K562 (cell line): ENCODE results near the gene SETDB1. TPM values are rescaled to one million over a fixed set of nuclear protein-coding genes. Genes with fewer than 3 reads are reported as not detected.
A peak's percentile ranks its signal among the peaks of the same experiment; 100 is the strongest.

Experiments used
- BRD4 ChIP-seq: fragments of 200-600 bp; sonication (generic); IDR thresholded peaks from 2 replicates; pipeline ENCODE4 v1.6.1; 2017; ENCODE audit warnings: inconsistent platforms
- ELF1 ChIP-seq: fragments of 200-800 bp; sonication (Bioruptor generic); IDR thresholded peaks from 2 replicates; pipeline ENCODE4 v1.6.1; 2016; ENCODE audit warnings: missing genetic modification characterization, missing compliant biosample characterization
- KLF13 ChIP-seq: fragments of 450-650 bp; IDR thresholded peaks from 2 replicates; pipeline ENCODE4 v1.6.1; 2016; ENCODE audit warnings: missing genetic modification characterization, low read depth, mild to moderate bottlenecking, missing compliant biosample characterization, moderate library complexity, borderline replicate concordance
- MYC ChIP-seq, 2 experiments: fragments of 250-450 bp in 1 of 2; sonication (Bioruptor Pico) in 1 of 2; IDR thresholded peaks; 2 replicates each; pipeline versions ENCODE4 v1.5.1 to v1.6.1; 2012 to 2021; ENCODE audit warnings: low read depth in 2 of 2, borderline replicate concordance in 1 of 2, improper control_type of control experiment in 1 of 2, low read length in 1 of 2, mild to moderate bottlenecking in 1 of 2, moderate library complexity in 1 of 2
- PHF20 ChIP-seq: fragments of 450-650 bp; IDR thresholded peaks from 2 replicates; pipeline ENCODE4 v1.6.1; 2018; ENCODE audit not compliant: partially characterized antibody
- SOX6 ChIP-seq: fragments of 450-650 bp; IDR thresholded peaks from 2 replicates; pipeline ENCODE4 v1.6.1; 2014; ENCODE audit warnings: mild to moderate bottlenecking
- ZNF436 ChIP-seq: fragments of 250-450, 450-650 bp; sonication (Bioruptor Pico); formaldehyde crosslinking; IDR thresholded peaks from 2 replicates; pipeline ENCODE4 v1.7.0; 2020; ENCODE audit warnings: mild to moderate bottlenecking
- polyA plus RNA-seq, 8 experiments: library from polyadenylated mRNA; depleted of rRNA in 4 of 8; stranded (reverse) in 5 of 8; unstranded in 3 of 8; fragments of >200 nt; fragmentation: Nextera tagmentation in 2 of 8; fragmentation: Illumina TruSeq in 1 of 8; extraction: Ambion mirVana in 2 of 8; extraction: Trizol in 1 of 8; gene quantifications; 2 replicates each; pipeline versions ENCODE4 v1.2.1 to v1.2.3, GENCODE V29; 2011 to 2014; ENCODE audit warnings: inconsistent platforms in 1 of 8, missing spikeins in 1 of 8
- total RNA-seq, 7 experiments: library from RNA; depleted of rRNA in 6 of 7; stranded (reverse); fragments of >200 nt in 6 of 7; fragmentation: Illumina TruSeq in 2 of 7; extraction: Trizol in 2 of 7; gene quantifications; 2 replicates each; pipeline versions ENCODE4 v1.2.1 to v1.2.3, GENCODE V29; 2011 to 2021; ENCODE audit warnings: low replicate concordance in 1 of 7
- TF ChIP-seq, protein P1 (sequence below): sonication (generic); formaldehyde crosslinking; IDR thresholded peaks from 2 replicates; pipeline ENCODE4 v1.8.0; 2022; ENCODE audit warnings: mild to moderate bottlenecking, missing genetic modification reagents
- TF ChIP-seq, protein P2 (sequence below), 2 experiments: fragments of 450-650 bp in 1 of 2; sonication (generic) in 1 of 2; formaldehyde crosslinking in 1 of 2; IDR thresholded peaks in 1 of 2; conservative IDR thresholded peaks in 1 of 2; 2 replicates each; pipeline versions ENCODE4 v1.6.1 to v1.8.1; 2016 to 2023; ENCODE audit warnings: mild to moderate bottlenecking in 2 of 2, moderate library complexity in 2 of 2, inconsistent platforms in 1 of 2, missing genetic modification reagents in 1 of 2
- TF ChIP-seq, protein P3 (sequence below): fragments of 450-650 bp; IDR thresholded peaks from 2 replicates; pipeline ENCODE4 v1.6.1; 2018; ENCODE audit warnings: mild to moderate bottlenecking, low read depth; ENCODE audit not compliant: partially characterized antibody
- TF ChIP-seq, protein P4 (sequence below), 2 experiments: fragments of 450-650 bp; IDR thresholded peaks; 2 replicates each; pipeline ENCODE4 v1.6.1; 2018; ENCODE audit warnings: mild to moderate bottlenecking in 2 of 2, low read depth in 1 of 2; ENCODE audit not compliant: partially characterized antibody in 2 of 2
- TF ChIP-seq, protein P5 (sequence below): fragments of 450-650 bp; IDR thresholded peaks from 2 replicates; pipeline ENCODE4 v1.7.1; 2018; ENCODE audit warnings: mild to moderate bottlenecking, low read depth; ENCODE audit not compliant: partially characterized antibody

SETDB1 gene
- total and polyA plus RNA-seq, 9 of the 15 experiments (the other 6 are each of a cell fraction or from before 2014, with no cell fraction given), result 21.5 to 64.4 (median 42.0) TPM

DNA sequence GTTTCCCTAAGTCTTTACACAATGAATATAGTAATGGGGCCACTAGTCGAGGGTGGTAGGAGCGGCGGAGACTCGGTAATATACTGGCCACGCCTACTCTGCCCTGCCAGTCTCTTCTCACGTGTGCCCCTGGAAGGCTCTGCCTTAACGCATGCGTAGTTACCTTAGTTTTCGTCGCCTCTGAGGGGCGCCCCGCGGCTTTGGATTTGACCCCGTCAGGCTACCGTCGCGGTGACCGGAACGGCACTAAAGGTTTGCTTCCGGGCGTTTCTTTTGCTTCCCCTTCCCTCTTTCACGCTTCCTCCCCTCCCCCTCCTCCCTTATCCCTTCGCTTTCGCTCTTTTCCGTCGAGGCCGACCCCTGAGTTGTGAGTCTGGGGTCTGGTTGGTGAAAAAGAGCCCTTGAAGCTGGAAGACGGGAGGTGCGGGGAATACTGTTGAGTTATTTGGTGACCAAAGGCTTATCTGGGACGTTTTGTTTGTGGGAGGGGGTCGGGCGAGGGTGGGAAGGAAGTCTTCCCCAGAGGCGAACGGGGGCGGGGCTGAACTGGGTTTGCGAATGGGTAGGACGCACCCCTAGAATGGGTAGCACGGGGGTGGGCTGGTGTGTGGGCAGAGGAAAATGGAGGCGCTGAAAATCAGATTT, at the start of gene SETDB1 (continued):
- TF ChIP-seq, protein P1, sequence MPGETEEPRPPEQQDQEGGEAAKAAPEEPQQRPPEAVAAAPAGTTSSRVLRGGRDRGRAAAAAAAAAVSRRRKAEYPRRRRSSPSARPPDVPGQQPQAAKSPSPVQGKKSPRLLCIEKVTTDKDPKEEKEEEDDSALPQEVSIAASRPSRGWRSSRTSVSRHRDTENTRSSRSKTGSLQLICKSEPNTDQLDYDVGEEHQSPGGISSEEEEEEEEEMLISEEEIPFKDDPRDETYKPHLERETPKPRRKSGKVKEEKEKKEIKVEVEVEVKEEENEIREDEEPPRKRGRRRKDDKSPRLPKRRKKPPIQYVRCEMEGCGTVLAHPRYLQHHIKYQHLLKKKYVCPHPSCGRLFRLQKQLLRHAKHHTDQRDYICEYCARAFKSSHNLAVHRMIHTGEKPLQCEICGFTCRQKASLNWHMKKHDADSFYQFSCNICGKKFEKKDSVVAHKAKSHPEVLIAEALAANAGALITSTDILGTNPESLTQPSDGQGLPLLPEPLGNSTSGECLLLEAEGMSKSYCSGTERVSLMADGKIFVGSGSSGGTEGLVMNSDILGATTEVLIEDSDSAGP (CRISPR knock-in tag), result no peak
- peak; percentile 89 for TF ChIP-seq MYC (IDR thresholded peaks at IDR 0.05; ENCODE audit: low read depth, low read length)
- TF ChIP-seq MYC (CRISPR knock-in tag; IDR thresholded peaks at IDR 0.05; ENCODE audit: borderline replicate concordance, low read depth), result no peak
- TF ChIP-seq BRD4, result 0 out of 2 replicates have a peak, but pooled peaks have one; percentile 68
- peak; percentile 65; the same call in 1 of the 2 replicates for TF ChIP-seq KLF13 (tag)
- TF ChIP-seq PHF20, result peak; percentile 98
- TF ChIP-seq, protein P2, sequence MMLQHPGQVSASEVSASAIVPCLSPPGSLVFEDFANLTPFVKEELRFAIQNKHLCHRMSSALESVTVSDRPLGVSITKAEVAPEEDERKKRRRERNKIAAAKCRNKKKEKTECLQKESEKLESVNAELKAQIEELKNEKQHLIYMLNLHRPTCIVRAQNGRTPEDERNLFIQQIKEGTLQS (IDR thresholded peaks at IDR 0.05), result no peak
- TF ChIP-seq, protein P2 (CRISPR knock-in tag; conservative IDR thresholded peaks at IDR 0.05), result 0 out of 2 replicates have a peak, but pooled peaks have one; percentile 21
- TF ChIP-seq, protein P3, sequence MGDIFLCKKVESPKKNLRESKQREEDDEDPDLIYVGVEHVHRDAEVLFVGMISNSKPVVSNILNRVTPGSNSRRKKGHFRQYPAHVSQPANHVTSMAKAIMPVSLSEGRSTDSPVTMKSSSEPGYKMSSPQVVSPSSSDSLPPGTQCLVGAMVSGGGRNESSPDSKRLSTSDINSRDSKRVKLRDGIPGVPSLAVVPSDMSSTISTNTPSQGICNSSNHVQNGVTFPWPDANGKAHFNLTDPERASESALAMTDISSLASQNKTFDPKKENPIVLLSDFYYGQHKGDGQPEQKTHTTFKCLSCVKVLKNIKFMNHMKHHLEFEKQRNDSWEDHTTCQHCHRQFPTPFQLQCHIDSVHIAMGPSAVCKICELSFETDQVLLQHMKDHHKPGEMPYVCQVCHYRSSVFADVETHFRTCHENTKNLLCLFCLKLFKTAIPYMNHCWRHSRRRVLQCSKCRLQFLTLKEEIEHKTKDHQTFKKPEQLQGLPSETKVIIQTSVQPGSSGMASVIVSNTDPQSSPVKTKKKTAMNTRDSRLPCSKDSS, result no peak
- TF ChIP-seq, protein P4, sequence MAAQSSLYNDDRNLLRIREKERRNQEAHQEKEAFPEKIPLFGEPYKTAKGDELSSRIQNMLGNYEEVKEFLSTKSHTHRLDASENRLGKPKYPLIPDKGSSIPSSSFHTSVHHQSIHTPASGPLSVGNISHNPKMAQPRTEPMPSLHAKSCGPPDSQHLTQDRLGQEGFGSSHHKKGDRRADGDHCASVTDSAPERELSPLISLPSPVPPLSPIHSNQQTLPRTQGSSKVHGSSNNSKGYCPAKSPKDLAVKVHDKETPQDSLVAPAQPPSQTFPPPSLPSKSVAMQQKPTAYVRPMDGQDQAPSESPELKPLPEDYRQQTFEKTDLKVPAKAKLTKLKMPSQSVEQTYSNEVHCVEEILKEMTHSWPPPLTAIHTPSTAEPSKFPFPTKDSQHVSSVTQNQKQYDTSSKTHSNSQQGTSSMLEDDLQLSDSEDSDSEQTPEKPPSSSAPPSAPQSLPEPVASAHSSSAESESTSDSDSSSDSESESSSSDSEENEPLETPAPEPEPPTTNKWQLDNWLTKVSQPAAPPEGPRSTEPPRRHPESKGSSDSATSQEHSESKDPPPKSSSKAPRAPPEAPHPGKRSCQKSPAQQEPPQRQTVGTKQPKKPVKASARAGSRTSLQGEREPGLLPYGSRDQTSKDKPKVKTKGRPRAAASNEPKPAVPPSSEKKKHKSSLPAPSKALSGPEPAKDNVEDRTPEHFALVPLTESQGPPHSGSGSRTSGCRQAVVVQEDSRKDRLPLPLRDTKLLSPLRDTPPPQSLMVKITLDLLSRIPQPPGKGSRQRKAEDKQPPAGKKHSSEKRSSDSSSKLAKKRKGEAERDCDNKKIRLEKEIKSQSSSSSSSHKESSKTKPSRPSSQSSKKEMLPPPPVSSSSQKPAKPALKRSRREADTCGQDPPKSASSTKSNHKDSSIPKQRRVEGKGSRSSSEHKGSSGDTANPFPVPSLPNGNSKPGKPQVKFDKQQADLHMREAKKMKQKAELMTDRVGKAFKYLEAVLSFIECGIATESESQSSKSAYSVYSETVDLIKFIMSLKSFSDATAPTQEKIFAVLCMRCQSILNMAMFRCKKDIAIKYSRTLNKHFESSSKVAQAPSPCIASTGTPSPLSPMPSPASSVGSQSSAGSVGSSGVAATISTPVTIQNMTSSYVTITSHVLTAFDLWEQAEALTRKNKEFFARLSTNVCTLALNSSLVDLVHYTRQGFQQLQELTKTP (IDR thresholded peaks at IDR 0.05; ENCODE audit: low read depth in 1 of 2, partially characterized antibody in 2 of 2), result peak in 1 of 2 experiments; percentile 68
- TF ChIP-seq, protein P5, sequence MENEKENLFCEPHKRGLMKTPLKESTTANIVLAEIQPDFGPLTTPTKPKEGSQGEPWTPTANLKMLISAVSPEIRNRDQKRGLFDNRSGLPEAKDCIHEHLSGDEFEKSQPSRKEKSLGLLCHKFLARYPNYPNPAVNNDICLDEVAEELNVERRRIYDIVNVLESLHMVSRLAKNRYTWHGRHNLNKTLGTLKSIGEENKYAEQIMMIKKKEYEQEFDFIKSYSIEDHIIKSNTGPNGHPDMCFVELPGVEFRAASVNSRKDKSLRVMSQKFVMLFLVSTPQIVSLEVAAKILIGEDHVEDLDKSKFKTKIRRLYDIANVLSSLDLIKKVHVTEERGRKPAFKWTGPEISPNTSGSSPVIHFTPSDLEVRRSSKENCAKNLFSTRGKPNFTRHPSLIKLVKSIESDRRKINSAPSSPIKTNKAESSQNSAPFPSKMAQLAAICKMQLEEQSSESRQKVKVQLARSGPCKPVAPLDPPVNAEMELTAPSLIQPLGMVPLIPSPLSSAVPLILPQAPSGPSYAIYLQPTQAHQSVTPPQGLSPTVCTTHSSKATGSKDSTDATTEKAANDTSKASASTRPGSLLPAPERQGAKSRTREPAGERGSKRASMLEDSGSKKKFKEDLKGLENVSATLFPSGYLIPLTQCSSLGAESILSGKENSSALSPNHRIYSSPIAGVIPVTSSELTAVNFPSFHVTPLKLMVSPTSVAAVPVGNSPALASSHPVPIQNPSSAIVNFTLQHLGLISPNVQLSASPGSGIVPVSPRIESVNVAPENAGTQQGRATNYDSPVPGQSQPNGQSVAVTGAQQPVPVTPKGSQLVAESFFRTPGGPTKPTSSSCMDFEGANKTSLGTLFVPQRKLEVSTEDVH, result peak; percentile 88
- TF ChIP-seq ELF1 (tag), result peak; percentile 94
- no peak for TF ChIP-seq ZNF436 (CRISPR knock-in tag)
- TF ChIP-seq SOX6, result peak; percentile 38; the same call in 1 of the 2 replicates
